ENCODE results near the gene FRAT1.

GRCh38 chr10:97358781-97359180 is 39.7 kb downstream of the FRAT1 start:
- TF ChIP-seq TCF7L2 (IDR thresholded peaks at IDR 0.05; ENCODE audit: borderline replicate concordance, low read depth, low read length) = no peak
- TF ChIP-seq CTCF (tag by site-specific recombination; IDR thresholded peaks at IDR 0.05) = no peak
- TF ChIP-seq ZNF518A (tag by site-specific recombination; conservative IDR thresholded peaks at IDR 0.05; ENCODE audit: low read depth) = no peak
- no peak for TF ChIP-seq ZNF639 (tag by site-specific recombination; IDR thresholded peaks at IDR 0.05)
